ENCODE measurements around the gene RAD18.

Gene RAD18

DNA sequence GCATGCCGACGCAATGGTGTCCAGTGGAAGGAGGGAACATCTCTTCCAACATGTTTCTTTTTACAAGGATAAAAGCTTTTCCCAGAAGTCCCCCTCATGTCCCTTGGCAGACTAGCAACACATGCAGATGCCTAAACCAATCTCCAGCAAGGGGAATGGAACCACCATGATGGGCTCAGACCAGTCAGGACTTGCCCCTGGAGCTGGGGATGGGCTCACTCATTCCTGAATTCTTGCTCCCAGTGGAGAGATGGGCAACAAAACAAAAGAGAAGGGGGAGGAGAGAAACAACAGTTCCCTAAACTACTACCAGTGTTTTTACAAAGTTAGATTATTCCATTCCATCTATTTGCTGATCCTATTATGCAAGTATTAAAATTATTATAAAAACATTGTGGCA, 117.1 kb downstream of the RAD18 start:
- TF ChIP-seq, protein P1, sequence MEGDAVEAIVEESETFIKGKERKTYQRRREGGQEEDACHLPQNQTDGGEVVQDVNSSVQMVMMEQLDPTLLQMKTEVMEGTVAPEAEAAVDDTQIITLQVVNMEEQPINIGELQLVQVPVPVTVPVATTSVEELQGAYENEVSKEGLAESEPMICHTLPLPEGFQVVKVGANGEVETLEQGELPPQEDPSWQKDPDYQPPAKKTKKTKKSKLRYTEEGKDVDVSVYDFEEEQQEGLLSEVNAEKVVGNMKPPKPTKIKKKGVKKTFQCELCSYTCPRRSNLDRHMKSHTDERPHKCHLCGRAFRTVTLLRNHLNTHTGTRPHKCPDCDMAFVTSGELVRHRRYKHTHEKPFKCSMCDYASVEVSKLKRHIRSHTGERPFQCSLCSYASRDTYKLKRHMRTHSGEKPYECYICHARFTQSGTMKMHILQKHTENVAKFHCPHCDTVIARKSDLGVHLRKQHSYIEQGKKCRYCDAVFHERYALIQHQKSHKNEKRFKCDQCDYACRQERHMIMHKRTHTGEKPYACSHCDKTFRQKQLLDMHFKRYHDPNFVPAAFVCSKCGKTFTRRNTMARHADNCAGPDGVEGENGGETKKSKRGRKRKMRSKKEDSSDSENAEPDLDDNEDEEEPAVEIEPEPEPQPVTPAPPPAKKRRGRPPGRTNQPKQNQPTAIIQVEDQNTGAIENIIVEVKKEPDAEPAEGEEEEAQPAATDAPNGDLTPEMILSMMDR (IDR thresholded peaks at IDR 0.05), result no peak
- no peak for TF ChIP-seq ZFX (IDR thresholded peaks at IDR 0.05; ENCODE audit: borderline replicate concordance)
- H3K27ac ChIP-seq, result no peak overlapping the region

DNA sequence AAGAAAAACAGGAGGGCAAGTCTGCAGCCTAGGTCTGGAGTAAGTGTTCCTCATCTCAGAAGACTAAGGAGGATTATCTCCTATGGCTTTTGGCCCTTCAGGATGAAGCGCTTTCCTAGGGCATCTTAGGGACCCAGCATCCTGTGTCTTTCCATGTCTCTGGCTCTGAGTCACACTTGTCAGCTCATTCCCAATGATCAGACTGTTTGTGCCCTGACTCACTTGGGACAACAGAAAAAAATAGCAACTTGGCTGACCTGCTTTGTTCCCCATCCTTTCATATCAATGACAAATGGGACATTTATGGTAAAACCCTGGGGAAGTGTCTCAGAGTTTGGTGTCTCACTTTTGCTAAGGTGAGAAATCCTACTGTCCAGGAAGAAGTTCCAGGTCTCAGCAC, 117.6 kb downstream of the RAD18 start:
- no peak for TF ChIP-seq ZFX (IDR thresholded peaks at IDR 0.05; ENCODE audit: borderline replicate concordance)
- TF ChIP-seq, protein P1 (IDR thresholded peaks at IDR 0.05), result no peak
- no peak overlapping the region for H3K27ac ChIP-seq

DNA sequence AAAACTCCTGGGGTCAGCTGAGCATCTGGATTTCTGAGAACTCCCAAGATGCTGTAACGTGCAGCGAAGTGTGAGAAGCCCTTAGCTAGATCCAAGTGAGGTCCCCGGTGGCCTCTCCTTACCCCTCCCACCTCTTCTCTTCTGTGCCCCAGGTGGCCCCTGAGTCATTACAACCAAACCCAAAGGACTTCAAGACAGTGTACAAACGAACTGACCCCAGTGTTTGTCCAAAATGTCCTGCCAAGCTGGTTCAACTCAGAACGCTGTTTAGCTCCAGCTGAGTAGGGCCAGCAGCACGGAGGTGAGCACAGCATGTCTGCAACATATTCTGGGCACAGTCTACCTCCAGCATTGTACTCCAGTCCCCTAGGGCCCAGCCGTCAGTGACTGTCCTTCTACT, 119.9 kb downstream of the RAD18 start:
- TF ChIP-seq, protein P1 (IDR thresholded peaks at IDR 0.05), result no peak
- TF ChIP-seq ZFX (IDR thresholded peaks at IDR 0.05; ENCODE audit: borderline replicate concordance), result no peak
- H3K27ac ChIP-seq, result no peak overlapping the region

DNA sequence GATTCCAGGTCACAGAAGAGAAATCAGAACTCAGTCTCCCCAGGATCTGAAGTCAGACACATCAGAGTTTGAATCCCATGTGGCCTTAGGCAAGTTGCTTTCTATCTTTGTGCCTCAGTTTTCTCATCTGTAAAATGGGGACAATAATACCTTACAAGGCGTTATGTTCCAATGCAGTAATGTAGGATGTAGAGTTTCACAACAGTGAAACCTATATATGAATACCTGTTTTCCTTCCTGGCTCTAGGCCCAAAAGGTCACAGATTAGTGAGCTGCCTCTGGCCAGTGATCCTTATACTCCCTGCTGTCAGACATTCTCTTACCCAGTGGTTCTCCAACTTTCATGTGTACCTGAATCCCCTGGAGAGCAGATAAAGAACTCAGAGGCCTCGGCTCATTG, 121.0 kb downstream of the RAD18 start:
- TF ChIP-seq, protein P1 (IDR thresholded peaks at IDR 0.05), result no peak
- no peak for TF ChIP-seq ZFX (IDR thresholded peaks at IDR 0.05; ENCODE audit: borderline replicate concordance)
- H3K27ac ChIP-seq, result no peak overlapping the region

DNA sequence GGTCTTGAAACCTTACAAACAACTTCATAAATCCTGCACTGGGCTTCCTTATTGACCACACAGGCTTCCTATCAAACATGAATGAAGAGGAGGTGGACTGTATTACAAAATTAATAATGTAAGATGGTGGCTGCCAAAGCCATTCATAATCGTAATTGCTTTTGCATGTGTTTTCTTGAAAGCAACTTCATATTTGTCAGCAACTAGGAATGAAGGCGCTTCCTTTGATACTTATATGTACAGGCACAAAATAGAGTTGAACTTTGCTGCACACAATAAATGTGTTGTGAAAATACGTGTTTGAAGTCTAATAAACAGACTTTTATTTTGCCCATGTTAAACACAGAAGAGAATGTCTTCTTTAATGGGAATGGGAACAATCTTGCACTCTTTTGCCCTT, 121.8 kb downstream of the RAD18 start:
- TF ChIP-seq ZFX (IDR thresholded peaks at IDR 0.05; ENCODE audit: borderline replicate concordance), result no peak
- TF ChIP-seq, protein P1 (IDR thresholded peaks at IDR 0.05), result no peak

DNA sequence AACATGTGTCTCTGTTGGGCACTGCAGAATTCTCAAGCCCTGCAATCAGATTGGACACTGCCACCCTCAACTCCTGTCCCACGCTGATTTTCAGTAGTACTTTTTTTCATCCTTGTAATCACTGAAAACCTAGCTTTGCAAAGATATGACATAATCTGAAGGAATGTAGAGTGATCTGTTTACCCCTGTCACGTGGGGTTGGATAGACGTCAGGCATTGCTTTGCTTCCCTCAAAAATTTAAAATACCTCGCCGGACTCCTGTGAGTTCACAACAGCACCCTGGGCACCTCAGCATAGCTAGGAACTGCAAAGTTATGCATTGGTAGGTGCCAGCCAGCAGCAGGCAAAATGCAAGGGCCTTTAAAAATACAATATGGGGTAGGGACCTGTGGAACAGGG, 122.7 kb downstream of the RAD18 start:
- no peak for TF ChIP-seq ZFX (IDR thresholded peaks at IDR 0.05; ENCODE audit: borderline replicate concordance)
- TF ChIP-seq, protein P1 (IDR thresholded peaks at IDR 0.05), result no peak

More for the DNA sequence above, 121.8 kb downstream of the RAD18 start:
- H3K27ac ChIP-seq, result no peak overlapping the region

DNA sequence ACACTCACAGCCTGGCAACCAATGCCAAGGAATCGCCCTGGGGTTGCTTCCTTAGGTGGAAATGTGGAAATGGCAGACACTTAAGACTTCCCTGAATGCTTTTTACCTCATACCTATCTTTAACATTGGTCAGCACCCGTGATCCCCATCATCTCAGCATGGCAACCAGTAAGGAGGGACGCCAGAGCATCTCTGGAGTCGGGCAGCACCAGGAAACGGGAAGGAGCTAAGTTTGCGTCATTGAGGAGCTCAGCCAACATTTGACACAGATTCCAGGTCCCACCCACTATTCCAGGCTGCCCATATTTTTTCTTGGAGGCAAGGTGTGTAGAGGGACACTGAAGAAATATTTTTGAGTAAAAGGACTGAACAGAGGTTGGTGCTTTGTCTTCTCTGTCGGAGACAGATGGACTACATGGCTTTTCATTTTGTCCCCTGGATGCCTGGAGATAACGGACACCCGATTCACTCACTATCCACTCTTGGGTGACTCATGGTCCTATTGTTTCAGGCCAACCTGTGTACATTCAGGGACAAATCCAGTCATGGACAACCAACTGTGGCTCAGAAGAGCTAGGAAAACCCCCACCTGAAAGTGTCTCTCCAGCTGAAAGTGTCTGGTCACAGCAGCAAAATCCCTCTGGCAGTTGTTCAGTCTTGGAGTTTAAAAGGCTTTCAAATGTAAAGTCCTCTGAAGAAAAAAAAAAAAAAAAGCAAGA, 123.5 kb downstream of the RAD18 start:
- no peak overlapping the region for H3K27ac ChIP-seq
- TF ChIP-seq, protein P1 (IDR thresholded peaks at IDR 0.05), result no peak
- TF ChIP-seq ZFX (IDR thresholded peaks at IDR 0.05; ENCODE audit: borderline replicate concordance), result no peak

More for the DNA sequence above, 122.7 kb downstream of the RAD18 start:
- H3K27ac ChIP-seq, result no peak overlapping the region
